HEK293 (cell line): ENCODE measurements around the gene ZSCAN2.

Experiments
- CTCF ChIA-PET: fragments of 350-600 bp; formaldehyde crosslinking; extraction: SDS; loops from one replicate; lab custom pipeline; 2021; ENCODE audit warnings: antibody characterized with exemption; lab: Yijun Ruan, JAX
- POLR2A ChIA-PET: fragments of 300-600 bp; formaldehyde crosslinking; extraction: SDS; loops from one replicate; lab custom pipeline; 2020; ENCODE audit warnings: antibody characterized with exemption, inconsistent platforms; lab: Yijun Ruan, JAX
- H3K27ac ChIP-seq: fragments of 200-500 bp; sonication (Bioruptor generic); 2 replicates; pipeline ENCODE4 v1.5.1; 2014; ENCODE audit warnings: low read depth, low read length, control low read depth, inconsistent platforms; ENCODE audit errors: extremely low read depth
- H3K36me3 ChIP-seq, 2 experiments: fragments of 200-500 bp in 1 of 2; sonication (Bioruptor generic) in 1 of 2; 1 replicate in 1 of 2; 2 replicates in 1 of 2; pipeline ENCODE4 v1.5.1; 2014 to 2017; ENCODE audit warnings: inconsistent platforms in 2 of 2, low read length in 2 of 2; ENCODE audit not compliant: control insufficient read depth in 2 of 2, insufficient read depth in 1 of 2
- H3K4me1 ChIP-seq: fragments of 200-500 bp; sonication (Bioruptor generic); 2 replicates; pipeline ENCODE4 v1.5.1; 2014; ENCODE audit warnings: mild to moderate bottlenecking, low read length, inconsistent platforms; ENCODE audit not compliant: control insufficient read depth, insufficient read depth
- H3K4me3 ChIP-seq: 2 replicates; pipeline ENCODE4 v1.5.1; 2011; ENCODE audit warnings: low read depth, mild to moderate bottlenecking, control low read depth, low read length, moderate library complexity
- H3K9me3 ChIP-seq: fragments of 200-500 bp; sonication (Bioruptor generic); 2 replicates; pipeline ENCODE4 v1.5.1; 2014; ENCODE audit warnings: low read depth, low read length, inconsistent platforms; ENCODE audit not compliant: control insufficient read depth, insufficient read depth
- EGR2 ChIP-seq: fragments of 450-650 bp; formaldehyde crosslinking; IDR thresholded peaks from 2 replicates; pipeline ENCODE4 v1.5.1; 2016; ENCODE audit warnings: low read depth, missing biosample characterization, missing genetic modification characterization
- GFI1B ChIP-seq: fragments of 450-650 bp; formaldehyde crosslinking; IDR thresholded peaks from 2 replicates; pipeline ENCODE4 v1.5.1; 2016; ENCODE audit warnings: missing biosample characterization, missing genetic modification characterization
- IKZF3 ChIP-seq: fragments of 450-650 bp; IDR thresholded peaks from 2 replicates; pipeline ENCODE4 v1.5.0; 2018; ENCODE audit warnings: missing biosample characterization, mild to moderate bottlenecking, missing genetic modification characterization, moderate library complexity
- MEIS1 ChIP-seq: sonication (generic); formaldehyde crosslinking; IDR thresholded peaks from 2 replicates; pipeline ENCODE4 v1.8.1; 2022; ENCODE audit warnings: missing genetic modification reagents, mild to moderate bottlenecking, borderline replicate concordance
- PRDM1 ChIP-seq: fragments of 450-650 bp; formaldehyde crosslinking; IDR thresholded peaks from 2 replicates; pipeline ENCODE4; 2016; ENCODE audit warnings: missing biosample characterization, missing genetic modification characterization
- REPIN1 ChIP-seq: fragments of 450-650 bp; formaldehyde crosslinking; IDR thresholded peaks from 2 replicates; pipeline ENCODE4 v1.5.1; 2017; ENCODE audit warnings: missing biosample characterization, missing genetic modification characterization, low read depth
- SCRT1 ChIP-seq: fragments of 450-650 bp; formaldehyde crosslinking; IDR thresholded peaks from 2 replicates; pipeline ENCODE4 v1.5.1; 2016; ENCODE audit warnings: missing biosample characterization, missing genetic modification characterization, borderline replicate concordance
- SP3 ChIP-seq: fragments of 450-650 bp; formaldehyde crosslinking; IDR thresholded peaks from 2 replicates; pipeline ENCODE4 v1.5.1; 2016; ENCODE audit warnings: missing biosample characterization, missing genetic modification characterization
- YY1 ChIP-seq: fragments of 450-650 bp; formaldehyde crosslinking; IDR thresholded peaks from 2 replicates; pipeline ENCODE4 v1.5.1; 2018; ENCODE audit warnings: missing biosample characterization, missing genetic modification characterization
- ZFHX2 ChIP-seq: fragments of 450-650 bp; formaldehyde crosslinking; conservative IDR thresholded peaks from 2 replicates; pipeline ENCODE4 v1.5.1; 2016; ENCODE audit warnings: missing biosample characterization, missing genetic modification characterization
- ZFP37 ChIP-seq: fragments of 450-650 bp; formaldehyde crosslinking; IDR thresholded peaks from 2 replicates; pipeline ENCODE4 v1.5.1; 2016; ENCODE audit warnings: missing biosample characterization, missing genetic modification characterization
- ZNF248 ChIP-seq: fragments of 450-650 bp; formaldehyde crosslinking; IDR thresholded peaks from 2 replicates; pipeline ENCODE4 v1.5.1; 2017; ENCODE audit warnings: missing biosample characterization, missing genetic modification characterization
- ZNF514 ChIP-seq: fragments of 450-650 bp; formaldehyde crosslinking; IDR thresholded peaks from 2 replicates; pipeline ENCODE4 v1.5.1; 2016; ENCODE audit warnings: missing biosample characterization, missing genetic modification characterization
- ZNF600 ChIP-seq: fragments of 450-650 bp; formaldehyde crosslinking; IDR thresholded peaks from 2 replicates; pipeline ENCODE4 v1.5.1; 2016; ENCODE audit warnings: missing biosample characterization, missing genetic modification characterization
- ZNF660 ChIP-seq: fragments of 450-650 bp; IDR thresholded peaks from 2 replicates; pipeline ENCODE4 v1.5.1; 2018; ENCODE audit warnings: missing biosample characterization, mild to moderate bottlenecking, missing genetic modification characterization
- ZNF701 ChIP-seq: fragments of 450-650 bp; formaldehyde crosslinking; IDR thresholded peaks from 2 replicates; pipeline ENCODE4 v1.5.1; 2016; ENCODE audit warnings: missing biosample characterization, missing genetic modification characterization
- ZNF843 ChIP-seq: fragments of 450-650 bp; formaldehyde crosslinking; IDR thresholded peaks from 2 replicates; pipeline ENCODE4 v1.5.1; 2016; ENCODE audit warnings: missing biosample characterization, missing genetic modification characterization
- ZSCAN23 ChIP-seq: fragments of 450-650 bp; formaldehyde crosslinking; IDR thresholded peaks from 2 replicates; pipeline ENCODE4 v1.5.1; 2016; ENCODE audit warnings: missing biosample characterization, missing genetic modification characterization
- ZXDB ChIP-seq: fragments of 450-650 bp; formaldehyde crosslinking; IDR thresholded peaks from 2 replicates; pipeline ENCODE4 v1.5.1; 2016; ENCODE audit warnings: missing biosample characterization, missing genetic modification characterization
- TF ChIP-seq, protein P1 (sequence below): fragments of 450-650 bp; formaldehyde crosslinking; optimal IDR thresholded peaks from 2 replicates; pipeline ENCODE3; 2016; ENCODE audit warnings: missing biosample characterization, mild to moderate bottlenecking, missing genetic modification characterization
- TF ChIP-seq, protein P2 (sequence below): fragments of 450-650 bp; formaldehyde crosslinking; IDR thresholded peaks from 2 replicates; pipeline ENCODE4 v1.5.1; 2016; ENCODE audit warnings: missing biosample characterization, missing genetic modification characterization
- TF ChIP-seq, protein P3 (sequence below): fragments of 450-650 bp; formaldehyde crosslinking; IDR thresholded peaks from 2 replicates; pipeline ENCODE4 v1.5.1; 2016; ENCODE audit warnings: missing biosample characterization, missing genetic modification characterization
- TF ChIP-seq, protein P4 (sequence below): fragments of 450-650 bp; formaldehyde crosslinking; IDR thresholded peaks from 2 replicates; pipeline ENCODE4 v1.5.1; 2016; ENCODE audit warnings: missing biosample characterization, missing genetic modification characterization, borderline replicate concordance

Gene ZSCAN2

DNA sequence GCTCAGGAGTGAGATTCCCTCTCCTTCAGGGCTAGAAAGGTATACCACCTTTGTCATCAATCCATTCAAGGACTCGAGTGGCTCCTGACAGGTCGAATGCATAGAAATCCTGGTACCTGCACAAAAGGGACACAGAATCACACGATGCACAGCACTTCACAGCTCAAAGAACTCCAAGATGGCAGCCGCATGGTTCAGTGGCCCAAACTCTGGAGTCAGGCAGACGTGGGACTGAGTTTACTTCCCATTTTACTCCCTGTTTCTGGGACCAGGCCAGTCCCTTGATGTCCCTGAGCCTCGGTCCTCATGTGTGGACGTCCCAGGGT, 52.7 kb downstream of the ZSCAN2 start:
- peak overlapping the region; percentile 78 for H3K4me3 ChIP-seq
- H3K9me3 ChIP-seq: no peaks in the 10 kb centered on the region
- no peak for TF ChIP-seq SP3 (tag by site-specific recombination)
- TF ChIP-seq MEIS1 (CRISPR knock-in tag): no peak
- TF ChIP-seq ZNF600 (tag by site-specific recombination): no peak
- TF ChIP-seq SCRT1: no peak
- no peak for TF ChIP-seq ZNF248 (tag by site-specific recombination)
- TF ChIP-seq ZSCAN23 (tag by site-specific recombination): no peak
- no peak for TF ChIP-seq ZNF701 (tag by site-specific recombination)
- TF ChIP-seq IKZF3 (tag by site-specific recombination): no peak
- TF ChIP-seq, all 188 proteins: peak for 0
- no peaks in the 10 kb centered on the region; the same call in 1 of the 2 replicates for H3K4me1 ChIP-seq
- ChIA-PET POLR2A (interaction anchor here (0.5 to 2.8 kb wide), 14 partner anchors 9 to 327 kb away, joined by 3 to 26 read pairs (median 4); partner anchors contain the start of genes SEC11A and ZSCAN2), CTCF (interaction anchor here (0.5 to 4.9 kb wide), 11 partner anchors 11 to 275 kb away, joined by 3 to 19 read pairs (median 4); partner anchors contain the start of genes SEC11A and ZSCAN2)
- peak overlapping the region; percentile 71 for H3K27ac ChIP-seq
- H3K36me3 ChIP-seq: peaks cover 43 to 49% of the 10 kb centered on the region in 2 experiments

DNA sequence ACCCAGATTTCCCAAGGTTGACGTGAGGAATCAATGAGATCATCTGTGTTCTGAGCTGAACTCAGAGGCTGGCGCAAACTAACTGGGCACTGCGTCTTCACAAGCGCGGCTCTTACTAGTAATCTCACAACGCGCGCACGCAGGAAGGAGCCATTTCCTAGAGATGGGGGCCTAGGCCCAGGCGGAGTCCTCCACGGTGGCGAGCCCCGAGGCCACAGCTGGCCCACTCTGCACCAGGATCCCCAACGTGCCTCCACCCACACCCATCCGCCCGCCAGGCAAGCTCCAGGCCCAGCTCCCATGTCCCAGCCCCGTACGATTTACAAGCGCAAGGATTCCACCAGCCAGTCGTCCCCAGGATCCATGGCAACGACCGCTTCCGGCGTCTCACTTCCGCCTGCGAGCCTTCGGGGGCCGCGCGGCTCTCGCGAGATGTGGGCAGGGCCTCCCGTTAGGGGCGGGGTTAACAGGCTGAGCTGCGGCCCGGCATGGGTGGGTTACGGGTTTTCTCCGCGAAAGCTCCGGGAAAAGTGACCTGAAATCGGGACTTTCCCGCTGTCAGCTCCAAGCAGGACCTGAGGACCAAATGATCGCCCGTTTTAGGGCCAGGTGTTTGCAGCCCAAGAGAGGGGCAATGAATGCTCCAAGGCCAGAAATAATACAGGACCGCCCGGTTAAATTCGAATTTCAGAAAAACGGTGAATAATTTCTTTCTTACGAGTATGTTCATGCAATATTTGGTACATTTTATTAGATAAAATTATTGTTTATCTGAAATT, 53.3 kb downstream of the ZSCAN2 start, which contains the start of gene WDR73:
Gene WDR73, minus strand, starts transcription at position 374 of the 779 bp plus-strand sequence. Its CDS starts 9 bp downstream, at position 365.
- peak within 1 kb of the TSS; percentile 71 for H3K27ac ChIP-seq
- H3K36me3 ChIP-seq: peaks cover 38 to 44% of the 10 kb centered on the region in 2 experiments
- POLR2A ChIA-PET: interaction anchor here (0.5 to 2.8 kb wide), 17 partner anchors 9 to 326 kb away, joined by 3 to 26 read pairs (median 4); partner anchors contain the start of genes SEC11A and ZSCAN2
- H3K9me3 ChIP-seq: no peaks in the 10 kb centered on the region
- no peaks in the 10 kb centered on the region; the same call in 1 of the 2 replicates for H3K4me1 ChIP-seq
- H3K4me3 ChIP-seq: peak within 1 kb of the TSS; percentile 78
- CTCF ChIA-PET: interaction anchor here (0.5 to 4.9 kb wide), 14 partner anchors 11 to 274 kb away, joined by 3 to 19 read pairs (median 4); partner anchors contain the start of genes SEC11A and ZSCAN2
- peak; percentile 42 for TF ChIP-seq ZNF660 (tag by site-specific recombination)
- peak; percentile 69; the same call in 1 of the 2 replicates for TF ChIP-seq ZFP37 (tag by site-specific recombination)
- TF ChIP-seq ZXDB (tag by site-specific recombination): peak; percentile 82
- TF ChIP-seq REPIN1 (tag by site-specific recombination): no peak
- peak; percentile 56; the same call in 1 of the 2 replicates for TF ChIP-seq EGR2
- TF ChIP-seq YY1 (tag by site-specific recombination): peak; percentile 79
- TF ChIP-seq ZNF514 (tag by site-specific recombination): no peak
- TF ChIP-seq, protein P1, sequence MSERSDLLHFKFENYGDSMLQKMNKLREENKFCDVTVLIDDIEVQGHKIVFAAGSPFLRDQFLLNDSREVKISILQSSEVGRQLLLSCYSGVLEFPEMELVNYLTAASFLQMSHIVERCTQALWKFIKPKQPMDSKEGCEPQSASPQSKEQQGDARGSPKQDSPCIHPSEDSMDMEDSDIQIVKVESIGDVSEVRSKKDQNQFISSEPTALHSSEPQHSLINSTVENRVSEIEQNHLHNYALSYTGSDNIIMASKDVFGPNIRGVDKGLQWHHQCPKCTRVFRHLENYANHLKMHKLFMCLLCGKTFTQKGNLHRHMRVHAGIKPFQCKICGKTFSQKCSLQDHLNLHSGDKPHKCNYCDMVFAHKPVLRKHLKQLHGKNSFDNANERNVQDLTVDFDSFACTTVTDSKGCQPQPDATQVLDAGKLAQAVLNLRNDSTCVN (tag by site-specific recombination): peak; percentile 86
- TF ChIP-seq, protein P2, sequence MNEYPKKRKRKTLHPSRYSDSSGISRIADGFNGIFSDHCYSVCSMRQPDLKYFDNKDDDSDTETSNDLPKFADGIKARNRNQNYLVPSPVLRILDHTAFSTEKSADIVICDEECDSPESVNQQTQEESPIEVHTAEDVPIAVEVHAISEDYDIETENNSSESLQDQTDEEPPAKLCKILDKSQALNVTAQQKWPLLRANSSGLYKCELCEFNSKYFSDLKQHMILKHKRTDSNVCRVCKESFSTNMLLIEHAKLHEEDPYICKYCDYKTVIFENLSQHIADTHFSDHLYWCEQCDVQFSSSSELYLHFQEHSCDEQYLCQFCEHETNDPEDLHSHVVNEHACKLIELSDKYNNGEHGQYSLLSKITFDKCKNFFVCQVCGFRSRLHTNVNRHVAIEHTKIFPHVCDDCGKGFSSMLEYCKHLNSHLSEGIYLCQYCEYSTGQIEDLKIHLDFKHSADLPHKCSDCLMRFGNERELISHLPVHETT (tag by site-specific recombination): no peak
- peak; percentile 93 for TF ChIP-seq SP3 (tag by site-specific recombination)
- TF ChIP-seq GFI1B (tag by site-specific recombination): 0 out of 2 replicates have a peak, but pooled peaks have one; percentile 5
- 0 out of 2 replicates have a peak, but pooled peaks have one; percentile 30 for TF ChIP-seq ZNF843 (tag by site-specific recombination)
- TF ChIP-seq, protein P3, sequence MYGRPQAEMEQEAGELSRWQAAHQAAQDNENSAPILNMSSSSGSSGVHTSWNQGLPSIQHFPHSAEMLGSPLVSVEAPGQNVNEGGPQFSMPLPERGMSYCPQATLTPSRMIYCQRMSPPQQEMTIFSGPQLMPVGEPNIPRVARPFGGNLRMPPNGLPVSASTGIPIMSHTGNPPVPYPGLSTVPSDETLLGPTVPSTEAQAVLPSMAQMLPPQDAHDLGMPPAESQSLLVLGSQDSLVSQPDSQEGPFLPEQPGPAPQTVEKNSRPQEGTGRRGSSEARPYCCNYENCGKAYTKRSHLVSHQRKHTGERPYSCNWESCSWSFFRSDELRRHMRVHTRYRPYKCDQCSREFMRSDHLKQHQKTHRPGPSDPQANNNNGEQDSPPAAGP: peak; percentile 57; the same call in 1 of the 2 replicates
- TF ChIP-seq PRDM1: peak; percentile 90
- TF ChIP-seq, protein P4, sequence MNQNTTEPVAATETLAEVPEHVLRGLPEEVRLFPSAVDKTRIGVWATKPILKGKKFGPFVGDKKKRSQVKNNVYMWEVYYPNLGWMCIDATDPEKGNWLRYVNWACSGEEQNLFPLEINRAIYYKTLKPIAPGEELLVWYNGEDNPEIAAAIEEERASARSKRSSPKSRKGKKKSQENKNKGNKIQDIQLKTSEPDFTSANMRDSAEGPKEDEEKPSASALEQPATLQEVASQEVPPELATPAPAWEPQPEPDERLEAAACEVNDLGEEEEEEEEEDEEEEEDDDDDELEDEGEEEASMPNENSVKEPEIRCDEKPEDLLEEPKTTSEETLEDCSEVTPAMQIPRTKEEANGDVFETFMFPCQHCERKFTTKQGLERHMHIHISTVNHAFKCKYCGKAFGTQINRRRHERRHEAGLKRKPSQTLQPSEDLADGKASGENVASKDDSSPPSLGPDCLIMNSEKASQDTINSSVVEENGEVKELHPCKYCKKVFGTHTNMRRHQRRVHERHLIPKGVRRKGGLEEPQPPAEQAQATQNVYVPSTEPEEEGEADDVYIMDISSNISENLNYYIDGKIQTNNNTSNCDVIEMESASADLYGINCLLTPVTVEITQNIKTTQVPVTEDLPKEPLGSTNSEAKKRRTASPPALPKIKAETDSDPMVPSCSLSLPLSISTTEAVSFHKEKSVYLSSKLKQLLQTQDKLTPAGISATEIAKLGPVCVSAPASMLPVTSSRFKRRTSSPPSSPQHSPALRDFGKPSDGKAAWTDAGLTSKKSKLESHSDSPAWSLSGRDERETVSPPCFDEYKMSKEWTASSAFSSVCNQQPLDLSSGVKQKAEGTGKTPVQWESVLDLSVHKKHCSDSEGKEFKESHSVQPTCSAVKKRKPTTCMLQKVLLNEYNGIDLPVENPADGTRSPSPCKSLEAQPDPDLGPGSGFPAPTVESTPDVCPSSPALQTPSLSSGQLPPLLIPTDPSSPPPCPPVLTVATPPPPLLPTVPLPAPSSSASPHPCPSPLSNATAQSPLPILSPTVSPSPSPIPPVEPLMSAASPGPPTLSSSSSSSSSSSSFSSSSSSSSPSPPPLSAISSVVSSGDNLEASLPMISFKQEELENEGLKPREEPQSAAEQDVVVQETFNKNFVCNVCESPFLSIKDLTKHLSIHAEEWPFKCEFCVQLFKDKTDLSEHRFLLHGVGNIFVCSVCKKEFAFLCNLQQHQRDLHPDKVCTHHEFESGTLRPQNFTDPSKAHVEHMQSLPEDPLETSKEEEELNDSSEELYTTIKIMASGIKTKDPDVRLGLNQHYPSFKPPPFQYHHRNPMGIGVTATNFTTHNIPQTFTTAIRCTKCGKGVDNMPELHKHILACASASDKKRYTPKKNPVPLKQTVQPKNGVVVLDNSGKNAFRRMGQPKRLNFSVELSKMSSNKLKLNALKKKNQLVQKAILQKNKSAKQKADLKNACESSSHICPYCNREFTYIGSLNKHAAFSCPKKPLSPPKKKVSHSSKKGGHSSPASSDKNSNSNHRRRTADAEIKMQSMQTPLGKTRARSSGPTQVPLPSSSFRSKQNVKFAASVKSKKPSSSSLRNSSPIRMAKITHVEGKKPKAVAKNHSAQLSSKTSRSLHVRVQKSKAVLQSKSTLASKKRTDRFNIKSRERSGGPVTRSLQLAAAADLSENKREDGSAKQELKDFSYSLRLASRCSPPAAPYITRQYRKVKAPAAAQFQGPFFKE (tag by site-specific recombination): no peak
- TF ChIP-seq ZFHX2 (tag by site-specific recombination): peak; percentile 82
